Ovary (tissue), 3 donors: ENCODE measurements around the gene ST7.

ENCODE experiments used
- EP300 ChIP-seq: sonication (generic); formaldehyde crosslinking; IDR thresholded peaks from one replicate; pipeline ENCODE4 v1.6.1; 2017; ENCODE audit warnings: antibody characterized with exemption
- POLR2A ChIP-seq: fragments of 450-650 bp; IDR thresholded peaks from one replicate; pipeline ENCODE4 v1.6.1; 2017; ENCODE audit warnings: antibody characterized with exemption, mild to moderate bottlenecking, moderate library complexity
- TF ChIP-seq, protein P1 (sequence below), 3 donors: fragments of 450-650 bp in 2 of 3; fragments of 200-600 bp in 1 of 3; IDR thresholded peaks; one replicate each; pipeline versions ENCODE4 v1.5.1 to v1.8.0; 2016 to 2022; ENCODE audit warnings: antibody characterized with exemption in 3 of 3, mild to moderate bottlenecking in 1 of 3
- donor health status: DM: no; HTN: no; CAD: no.

DNA sequence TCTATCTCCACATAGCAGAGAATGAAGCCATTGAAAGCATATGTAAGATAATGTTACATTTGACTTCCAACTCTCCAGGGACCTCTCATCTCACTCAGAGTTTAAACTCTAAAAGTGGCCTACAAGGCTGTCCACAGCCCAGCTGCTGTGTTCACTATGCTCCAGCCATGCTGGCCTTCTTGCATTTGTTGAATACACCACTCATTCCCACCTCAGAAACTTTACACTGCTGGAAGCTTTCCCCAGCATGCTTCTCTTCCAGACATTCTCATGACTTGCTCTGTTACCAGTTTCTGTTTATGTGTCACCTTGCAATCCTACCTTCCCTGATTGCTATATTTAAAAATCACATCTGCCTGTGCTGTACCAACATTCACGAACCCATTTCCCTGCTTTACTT is 202.4 kb downstream of the ST7 start:
- TF ChIP-seq, protein P1, sequence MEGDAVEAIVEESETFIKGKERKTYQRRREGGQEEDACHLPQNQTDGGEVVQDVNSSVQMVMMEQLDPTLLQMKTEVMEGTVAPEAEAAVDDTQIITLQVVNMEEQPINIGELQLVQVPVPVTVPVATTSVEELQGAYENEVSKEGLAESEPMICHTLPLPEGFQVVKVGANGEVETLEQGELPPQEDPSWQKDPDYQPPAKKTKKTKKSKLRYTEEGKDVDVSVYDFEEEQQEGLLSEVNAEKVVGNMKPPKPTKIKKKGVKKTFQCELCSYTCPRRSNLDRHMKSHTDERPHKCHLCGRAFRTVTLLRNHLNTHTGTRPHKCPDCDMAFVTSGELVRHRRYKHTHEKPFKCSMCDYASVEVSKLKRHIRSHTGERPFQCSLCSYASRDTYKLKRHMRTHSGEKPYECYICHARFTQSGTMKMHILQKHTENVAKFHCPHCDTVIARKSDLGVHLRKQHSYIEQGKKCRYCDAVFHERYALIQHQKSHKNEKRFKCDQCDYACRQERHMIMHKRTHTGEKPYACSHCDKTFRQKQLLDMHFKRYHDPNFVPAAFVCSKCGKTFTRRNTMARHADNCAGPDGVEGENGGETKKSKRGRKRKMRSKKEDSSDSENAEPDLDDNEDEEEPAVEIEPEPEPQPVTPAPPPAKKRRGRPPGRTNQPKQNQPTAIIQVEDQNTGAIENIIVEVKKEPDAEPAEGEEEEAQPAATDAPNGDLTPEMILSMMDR (IDR thresholded peaks at IDR 0.05), result no peak
- TF ChIP-seq EP300 (no peak), POLR2A (no peak)
